Activated CD8-positive, alpha-beta memory T cell treated with anti-CD3 and anti-CD28 coated beads, Interleukin-2, amount 50 U/mL, for 4 hours (primary cell): ENCODE data around the gene GET4.
"Not testable (repeated sequence)": the region's sequence is repeated elsewhere in the genome, so short reads cannot be mapped to it uniquely, and the experiment has no call there.

Experiments
- DNase-seq: peaks from one replicate; pipeline ENCODE4 v3.0.0-alpha.2; 2020

The GET4 gene

GRCh38 chr7:930975-931758, 54.8 kb downstream of the GET4 start:
- peak; percentile 5 for DNase-seq

- no peak for DNase-seq
Measured at GRCh38 chr7:931871-932650, 55.7 kb downstream of the GET4 start.

- DNase-seq: no peak
Measured at GRCh38 chr7:932651-932975, 56.3 kb downstream of the GET4 start.

GRCh38 chr7:934469-935163, 58.3 kb downstream of the GET4 start:
- no peak for DNase-seq

- no peak for DNase-seq
Measured at GRCh38 chr7:935164-935873, 59.0 kb downstream of the GET4 start.

- no peak for DNase-seq
Measured at GRCh38 chr7:935874-936385, 59.6 kb downstream of the GET4 start.

GRCh38 chr7:936386-937054, 60.2 kb downstream of the GET4 start:
- DNase-seq: no peak

GRCh38 chr7:937856-938484, 61.6 kb downstream of the GET4 start:
- DNase-seq: no peak

GRCh38 chr7:938546-939185, 62.3 kb downstream of the GET4 start:
- no peak for DNase-seq

GRCh38 chr7:939843-940242, 63.5 kb downstream of the GET4 start:
- DNase-seq: no peak

- no peak for DNase-seq
Measured at GRCh38 chr7:940599-941408, 64.5 kb downstream of the GET4 start.

- DNase-seq: not testable (repeated sequence)
Measured at GRCh38 chr7:943793-944192, 67.4 kb downstream of the GET4 start.

GRCh38 chr7:944744-945143, 68.4 kb downstream of the GET4 start:
- DNase-seq: no peak

- no peak for DNase-seq
Measured at GRCh38 chr7:945147-945555, 68.8 kb downstream of the GET4 start.

GRCh38 chr7:945556-946255, 69.4 kb downstream of the GET4 start:
- no peak for DNase-seq
